Stimulated activated naive CD4-positive, alpha-beta T cell treated with Interleukin-2 at 50 U/mL for 16 hours (primary cell): ENCODE results near the gene CACNG1.
"Not testable (repeated sequence)": the region's sequence is repeated elsewhere in the genome, so short reads cannot be mapped to it uniquely, and the experiment has no call there.

Experiments
- DNase-seq: peaks from one replicate; lab custom pipeline; 2025; lab: John Stamatoyannopoulos, UW

CACNG1 gene

DNA sequence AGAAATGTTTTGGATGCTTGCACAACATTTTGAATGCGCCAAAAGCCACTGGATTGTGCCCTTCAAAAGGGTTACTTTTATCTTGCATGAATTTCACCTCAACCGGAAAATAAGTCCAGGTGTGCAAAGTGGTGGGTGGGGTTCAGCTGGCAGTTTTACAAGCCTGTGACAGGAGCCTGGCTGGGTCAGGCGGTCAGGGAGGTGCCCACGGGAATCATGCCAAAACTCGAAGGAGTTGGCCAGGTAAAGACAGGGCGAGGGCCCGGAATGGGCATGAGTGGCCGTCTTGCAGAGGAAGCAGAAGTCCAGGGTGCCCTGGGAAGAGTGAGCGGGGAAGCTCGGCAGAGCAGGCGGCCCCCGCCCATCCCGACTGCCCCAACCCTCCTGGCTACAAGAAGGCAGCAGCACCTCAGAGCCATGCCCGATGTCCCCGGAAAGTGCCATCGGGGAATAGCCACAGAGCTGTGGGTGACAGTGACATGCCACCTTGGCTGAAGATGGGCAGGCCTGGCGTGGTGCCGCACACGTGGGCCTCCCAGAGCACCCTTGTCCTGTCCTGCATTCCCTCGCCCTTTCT is 19.1 kb upstream of the CACNG1 start:
- no peak for DNase-seq

DNA sequence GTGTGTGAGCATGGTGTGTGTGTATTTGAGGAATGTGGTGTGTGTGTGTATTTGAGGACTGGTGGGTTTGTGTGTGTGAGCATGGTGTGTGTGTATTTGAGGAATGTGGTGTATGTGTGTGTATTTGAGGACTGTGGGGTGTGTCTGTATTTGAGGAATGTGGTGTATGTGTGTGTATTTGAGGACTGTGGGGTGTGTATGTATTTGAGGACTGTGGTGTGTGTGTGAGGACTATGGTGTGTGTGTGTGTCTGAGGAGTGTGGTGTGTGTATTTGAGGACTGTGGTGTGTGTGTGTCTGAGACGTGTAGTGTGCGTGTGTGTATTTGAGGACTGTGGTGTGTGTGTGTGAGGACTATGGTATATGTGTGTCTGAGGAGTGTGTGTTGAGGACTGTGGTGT is 18.0 kb upstream of the CACNG1 start:
- no peak for DNase-seq

DNA sequence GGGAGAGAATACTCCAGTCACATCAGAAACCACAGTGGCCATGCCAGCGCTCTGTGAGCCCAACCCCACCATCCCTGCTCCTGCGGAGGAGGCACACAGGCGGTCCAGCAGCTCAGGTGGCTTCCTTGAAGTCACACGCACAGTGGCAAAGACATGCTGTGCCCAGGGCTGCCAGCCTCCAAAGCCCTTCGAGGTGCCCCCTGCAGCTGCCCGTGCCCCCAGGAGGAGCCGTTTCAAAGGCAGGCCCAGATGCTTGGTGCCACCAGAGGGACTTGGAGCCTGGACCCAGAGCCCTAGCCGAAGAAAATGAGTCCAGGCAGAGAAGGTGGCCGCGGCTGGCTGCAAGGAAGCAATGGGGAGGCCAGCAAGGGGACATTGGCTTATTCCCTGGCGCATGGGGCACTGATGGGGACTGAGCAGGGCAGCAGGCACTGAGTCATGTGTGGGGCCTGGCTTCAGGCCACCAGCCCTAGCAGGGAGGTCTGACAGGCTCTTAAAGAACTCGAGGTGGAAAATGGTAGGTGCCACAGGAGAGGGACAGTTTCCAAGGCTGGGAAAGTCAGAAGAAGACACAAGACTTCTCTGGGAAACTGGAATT is 17.2 kb upstream of the CACNG1 start:
- DNase-seq, result no peak

DNA sequence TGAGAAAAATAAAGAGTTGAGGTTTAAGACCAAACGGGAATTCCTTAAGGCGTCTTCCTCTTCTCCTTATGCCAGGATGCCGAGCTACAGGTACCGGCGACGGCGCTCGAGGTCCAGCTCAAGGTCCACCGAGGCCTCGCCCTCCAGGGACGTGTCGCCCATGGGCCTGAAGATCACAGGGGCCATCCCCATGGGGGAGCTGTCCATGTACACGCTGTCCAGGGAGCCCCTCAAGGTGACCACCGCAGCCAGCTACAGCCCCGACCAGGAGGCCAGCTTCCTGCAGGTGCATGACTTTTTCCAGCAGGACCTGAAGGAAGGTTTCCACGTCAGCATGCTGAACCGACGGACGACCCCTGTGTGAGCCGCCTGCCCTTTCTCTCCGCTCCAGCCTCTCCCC is 13.7 kb upstream of the CACNG1 start:
- DNase-seq, result no peak

DNA sequence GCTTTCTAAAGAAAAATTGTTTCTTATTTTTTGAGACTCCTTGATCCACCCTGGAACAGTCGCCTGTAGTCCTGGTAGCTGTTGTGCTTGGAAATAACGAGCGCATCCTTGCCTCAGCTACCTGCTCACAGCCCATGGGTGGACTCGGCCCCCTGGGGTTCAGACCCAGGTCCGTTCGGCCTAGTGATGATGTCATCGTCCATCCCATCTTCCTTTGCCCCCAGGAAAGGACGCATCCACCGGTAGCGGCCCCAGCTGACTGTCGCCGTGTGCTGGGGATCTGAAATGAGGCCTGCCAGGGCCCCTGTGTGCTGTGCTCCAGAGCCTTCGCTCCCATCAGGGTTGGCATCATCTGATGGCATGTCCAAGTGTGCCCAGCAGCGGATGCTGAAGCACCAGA is 12.0 kb upstream of the CACNG1 start:
- no peak for DNase-seq

DNA sequence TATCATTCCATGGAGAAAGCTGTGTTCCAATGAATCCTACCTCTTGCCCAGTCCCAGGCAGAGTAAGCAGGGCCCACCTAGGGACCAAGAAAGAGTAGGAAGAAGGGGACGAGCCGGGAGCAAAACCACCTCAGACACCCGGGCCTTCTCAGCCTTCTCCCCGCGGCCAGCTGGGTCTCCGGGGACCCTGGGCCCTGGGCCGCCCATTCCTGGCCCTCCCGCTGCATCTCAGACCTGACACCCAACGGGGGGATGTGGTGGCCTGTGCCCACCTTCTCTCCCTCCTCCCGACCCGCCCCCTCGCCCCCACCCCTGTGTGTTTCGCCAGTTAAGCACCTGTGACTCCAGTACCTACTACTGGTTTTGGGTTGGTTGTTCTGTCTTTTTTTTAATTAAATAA is 11.4 kb upstream of the CACNG1 start:
- no peak for DNase-seq

DNA sequence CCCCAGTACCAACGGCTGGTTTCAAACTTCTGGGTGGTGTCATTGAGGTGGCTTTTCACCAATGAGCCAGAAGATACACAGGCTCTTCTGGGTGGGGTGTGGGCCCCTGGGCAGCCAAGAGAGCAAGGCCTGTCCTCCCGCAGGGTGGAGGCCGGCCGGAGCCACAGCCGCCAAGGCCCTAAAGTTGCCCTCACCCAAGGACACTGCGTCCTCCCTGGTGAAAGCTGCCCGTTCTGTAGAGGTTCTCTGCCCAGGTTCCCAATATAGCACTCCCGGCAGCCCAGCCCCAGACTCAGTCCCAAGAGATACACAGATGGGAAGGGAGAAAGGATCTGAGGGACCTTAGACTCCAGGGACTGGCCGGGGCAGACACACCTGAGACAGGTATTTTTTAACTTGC is 10.7 kb upstream of the CACNG1 start:
- DNase-seq, result no peak

DNA sequence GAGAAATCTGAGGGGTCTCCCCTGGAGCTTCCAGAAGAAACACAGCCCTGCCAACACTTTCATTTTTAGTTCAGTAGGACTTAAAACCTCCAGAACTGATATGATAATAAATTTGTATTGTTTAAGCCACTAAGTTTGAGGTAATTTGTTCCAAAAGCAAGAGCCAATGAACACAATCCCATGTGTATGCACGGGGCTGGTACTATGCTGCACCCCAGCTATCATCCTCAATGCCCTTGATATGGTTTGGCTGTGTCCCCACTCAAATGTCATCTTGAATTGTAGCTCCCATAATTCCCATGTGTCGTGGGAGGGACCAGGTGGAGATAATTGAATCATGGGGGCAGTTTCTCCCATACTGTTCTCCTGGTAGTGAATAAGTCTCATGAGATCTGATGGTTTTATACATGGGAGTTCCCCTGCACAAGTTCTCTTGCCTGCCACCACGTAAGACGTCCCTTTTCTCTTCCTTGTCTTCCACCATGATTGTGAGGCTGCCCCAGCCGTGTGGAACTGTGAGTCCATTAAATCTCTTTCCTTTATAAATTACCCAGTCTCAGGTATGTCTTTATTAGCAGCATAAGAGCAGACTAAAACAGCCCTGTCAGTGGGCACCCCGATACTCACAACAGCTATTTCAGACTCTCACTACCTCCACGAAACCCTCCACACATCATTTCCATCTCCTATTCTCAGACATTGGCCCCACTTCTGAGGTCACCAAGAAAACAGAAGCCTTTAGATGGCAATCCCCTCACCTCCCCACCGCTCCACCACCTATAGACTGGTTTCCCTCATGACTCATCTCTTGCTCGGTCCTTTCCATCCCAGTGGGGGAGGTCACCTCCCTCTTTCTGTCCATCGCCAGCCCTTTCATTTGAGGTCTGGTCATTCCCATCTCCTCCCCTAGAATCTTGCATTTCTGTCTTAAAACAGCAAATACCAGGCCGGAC is 8.9 kb upstream of the CACNG1 start:
- DNase-seq, result no peak

DNA sequence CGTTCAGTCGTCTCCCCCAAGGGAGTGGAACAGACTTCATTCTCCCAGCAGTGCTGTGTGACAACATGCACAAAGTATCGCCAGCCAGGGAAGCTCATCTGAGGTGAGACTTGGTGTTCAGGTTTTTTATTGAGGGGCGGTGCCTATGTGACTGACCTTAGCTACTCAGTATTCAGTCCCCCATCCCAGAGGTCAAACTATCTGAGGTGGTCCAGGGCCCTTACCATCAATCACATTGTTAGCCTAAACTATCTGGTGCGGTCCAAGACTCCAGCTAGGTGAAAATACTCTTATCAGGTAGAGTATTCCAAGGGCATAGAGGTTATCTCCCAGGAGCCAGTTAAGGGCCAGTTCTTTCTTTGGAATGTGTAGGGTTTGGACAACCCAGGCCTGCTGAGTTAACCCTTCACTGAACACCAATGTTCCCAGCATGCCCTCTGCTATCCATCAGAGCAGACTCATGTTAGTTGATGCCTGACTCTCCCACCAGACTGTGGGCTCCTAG is 5.4 kb upstream of the CACNG1 start:
- DNase-seq, result no peak

DNA sequence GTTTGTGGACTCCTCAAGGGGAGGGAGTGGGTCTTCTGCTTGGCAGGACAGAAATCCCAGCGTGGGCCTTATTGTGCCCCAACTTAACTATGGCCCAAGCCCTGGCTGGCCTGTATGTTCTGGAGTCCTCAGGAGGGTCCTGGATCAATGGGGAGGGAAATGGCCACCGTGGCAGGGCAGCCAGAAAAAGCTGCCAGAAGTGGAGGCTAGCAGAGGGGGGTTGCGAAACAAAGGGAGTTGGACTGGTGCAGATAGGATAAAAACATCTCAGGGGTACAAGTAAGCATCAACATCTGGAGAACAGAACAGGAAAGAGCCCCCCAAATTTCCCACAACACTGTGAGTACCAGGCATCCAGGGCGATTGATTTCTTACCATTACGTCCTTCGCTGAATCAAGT is 3.7 kb upstream of the CACNG1 start:
- DNase-seq, result no peak

DNA sequence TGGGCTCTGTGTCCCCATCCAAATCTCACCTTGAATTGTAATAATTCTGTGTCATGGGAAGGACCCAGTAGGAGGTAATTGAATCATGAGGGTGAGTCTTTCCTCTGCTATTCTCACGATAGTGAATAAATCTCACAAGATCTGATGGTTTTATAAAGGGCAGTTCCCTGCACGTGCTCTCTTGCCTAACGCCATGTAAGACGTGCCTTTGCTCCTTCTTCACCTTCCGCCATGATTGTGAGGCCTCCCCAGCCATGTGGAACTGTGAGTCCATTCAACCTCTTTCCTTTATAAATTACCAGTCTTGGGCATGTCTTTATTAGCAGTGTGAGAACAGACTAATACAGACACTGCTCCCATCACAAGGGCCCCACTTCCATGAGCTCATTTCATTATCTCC is 3.2 kb upstream of the CACNG1 start:
- DNase-seq, result not testable (repeated sequence)

DNA sequence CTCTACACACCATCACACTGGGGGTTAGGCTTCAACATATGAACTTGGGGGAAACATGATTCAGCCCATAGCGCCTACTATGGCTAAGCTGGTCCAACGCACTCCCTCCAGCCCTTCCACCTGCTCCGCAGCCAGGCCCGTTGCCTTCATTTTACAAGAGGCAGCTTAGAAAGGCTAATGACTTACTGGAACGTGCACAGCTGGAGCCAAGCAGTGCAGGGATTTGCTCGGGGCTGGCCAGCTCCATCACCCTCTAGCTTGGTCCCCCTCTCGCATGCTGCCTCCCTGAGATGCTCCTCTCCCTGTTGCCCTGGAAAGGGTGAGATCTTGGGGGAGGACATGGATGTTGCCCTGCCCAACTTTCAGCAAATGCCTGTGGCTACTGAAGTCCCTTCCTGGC is 2.8 kb upstream of the CACNG1 start:
- no peak for DNase-seq

DNA sequence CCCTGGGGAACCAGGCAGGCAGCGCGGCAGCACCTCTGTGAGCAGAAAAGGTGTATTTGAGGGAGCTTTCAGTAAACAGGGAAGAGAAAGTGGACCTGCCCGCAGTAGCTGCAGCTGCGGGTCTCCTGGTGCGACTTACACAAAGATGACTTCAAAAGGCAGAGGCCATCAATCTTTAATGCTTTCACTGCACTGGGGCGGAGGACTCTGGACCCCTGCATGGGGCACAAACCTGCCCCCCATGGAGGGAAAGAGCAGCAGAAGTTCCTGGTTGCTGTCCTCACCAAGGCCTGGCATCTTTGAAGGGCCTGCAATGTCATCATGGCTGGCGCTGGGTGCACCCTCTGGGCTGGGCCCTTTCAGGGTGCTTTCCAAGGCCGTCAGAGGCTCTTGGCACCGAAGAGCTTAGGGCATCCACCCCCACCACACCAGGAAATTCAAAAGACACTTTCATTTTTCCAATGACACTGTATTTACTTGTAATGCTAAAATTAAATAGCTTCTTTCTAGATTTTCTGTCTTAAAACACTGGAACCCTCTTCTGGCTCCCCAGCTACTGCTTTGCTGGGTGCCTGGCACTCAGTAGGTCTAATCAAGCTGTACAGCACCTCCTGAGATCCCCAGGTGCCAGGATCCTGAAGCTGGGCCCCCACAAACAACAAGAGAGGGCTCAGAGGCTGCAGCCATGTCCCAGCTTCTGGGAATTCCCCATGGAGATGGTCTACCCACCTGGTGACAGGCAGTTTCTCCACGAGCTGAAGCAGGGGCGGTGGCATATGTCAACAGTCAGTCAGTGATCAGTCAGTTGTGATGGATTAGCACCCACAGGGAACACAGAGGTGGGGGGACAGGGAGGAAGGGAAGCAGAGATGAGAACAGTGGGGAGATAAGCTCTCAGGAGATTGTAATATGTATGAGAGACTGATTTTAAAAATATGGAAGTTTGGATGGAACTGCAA is 2.1 kb upstream of the CACNG1 start:
- no peak for DNase-seq

DNA sequence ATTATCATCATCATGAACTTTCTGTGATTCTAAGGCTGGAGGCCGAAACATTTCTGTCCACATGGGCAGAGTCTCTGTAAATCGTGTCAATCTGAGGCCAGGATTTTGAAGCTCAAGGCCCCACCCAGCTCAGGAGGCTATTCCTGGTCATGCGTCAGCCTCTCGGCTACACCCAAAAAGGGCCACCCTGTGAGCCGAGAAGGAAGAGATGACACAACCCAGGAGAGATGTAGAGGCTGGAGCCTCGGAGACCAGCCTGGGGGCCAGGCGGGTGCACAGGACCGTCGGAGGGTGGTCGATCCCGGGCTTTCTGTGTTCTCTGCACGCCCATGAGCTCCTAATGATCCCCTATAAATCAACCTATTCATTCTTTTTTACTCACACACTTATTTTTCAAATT is 1.1 kb upstream of the CACNG1 start:
- no peak for DNase-seq

DNA sequence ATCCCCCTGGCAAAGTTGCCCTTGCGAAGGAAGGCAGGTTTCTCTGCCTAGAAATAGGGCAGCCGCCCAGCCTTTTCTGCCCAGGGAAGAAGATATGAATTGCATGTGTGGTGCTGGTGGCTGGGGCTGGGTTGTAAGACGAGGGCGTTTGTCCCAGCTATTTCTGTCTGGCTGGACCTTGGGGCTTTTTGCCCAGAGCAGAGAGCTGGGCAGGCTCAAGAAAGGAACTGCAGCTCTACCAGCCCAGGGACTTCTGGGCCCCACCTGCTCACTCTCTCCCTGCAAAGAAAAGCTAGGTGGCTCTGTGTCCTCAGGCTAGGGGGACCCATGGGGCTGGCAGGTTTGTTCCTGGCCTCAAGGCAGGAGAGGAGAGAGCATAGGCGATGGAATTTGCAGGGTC is 586 bp downstream of the CACNG1 start:
- DNase-seq, result no peak

DNA sequence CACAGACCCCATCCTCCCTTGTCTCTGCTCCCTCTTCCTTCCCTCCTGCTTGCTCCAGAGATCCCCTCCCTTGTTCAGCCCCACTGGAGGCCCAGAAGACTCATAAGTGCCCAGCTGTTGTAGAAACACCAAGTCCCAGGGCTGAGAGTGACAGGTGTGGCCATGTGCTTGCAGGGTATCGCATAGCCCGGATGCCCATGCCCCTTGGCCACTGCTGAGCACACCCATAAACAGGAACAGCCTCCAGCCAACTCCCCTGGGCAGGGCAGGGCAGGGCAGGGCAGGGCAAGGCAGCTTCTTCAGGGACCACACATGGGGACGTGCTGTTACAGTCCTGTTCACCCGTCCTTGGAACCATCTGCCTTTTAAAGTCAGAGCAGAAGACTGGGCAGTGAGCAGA is 2.0 kb downstream of the CACNG1 start:
- DNase-seq, result no peak

DNA sequence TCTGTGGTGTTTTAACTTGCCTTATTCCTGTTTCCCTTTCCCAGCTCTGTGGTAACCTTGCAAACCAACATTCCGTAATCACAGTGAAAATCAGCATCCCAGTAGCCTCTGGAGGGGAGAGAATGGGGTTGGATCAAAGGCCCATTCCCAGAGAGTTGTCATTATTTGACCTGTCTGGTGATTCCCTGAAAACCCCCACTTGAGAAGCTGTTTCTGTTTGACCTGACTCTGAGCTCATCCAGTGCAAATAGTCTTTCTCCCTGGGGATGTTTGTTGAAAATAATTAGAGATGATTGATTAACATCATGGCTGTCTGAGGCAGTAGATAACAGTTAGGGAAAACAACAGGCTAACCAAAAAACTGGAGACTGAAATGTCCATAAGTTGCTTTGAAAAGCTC is 3.0 kb downstream of the CACNG1 start:
- no peak for DNase-seq

DNA sequence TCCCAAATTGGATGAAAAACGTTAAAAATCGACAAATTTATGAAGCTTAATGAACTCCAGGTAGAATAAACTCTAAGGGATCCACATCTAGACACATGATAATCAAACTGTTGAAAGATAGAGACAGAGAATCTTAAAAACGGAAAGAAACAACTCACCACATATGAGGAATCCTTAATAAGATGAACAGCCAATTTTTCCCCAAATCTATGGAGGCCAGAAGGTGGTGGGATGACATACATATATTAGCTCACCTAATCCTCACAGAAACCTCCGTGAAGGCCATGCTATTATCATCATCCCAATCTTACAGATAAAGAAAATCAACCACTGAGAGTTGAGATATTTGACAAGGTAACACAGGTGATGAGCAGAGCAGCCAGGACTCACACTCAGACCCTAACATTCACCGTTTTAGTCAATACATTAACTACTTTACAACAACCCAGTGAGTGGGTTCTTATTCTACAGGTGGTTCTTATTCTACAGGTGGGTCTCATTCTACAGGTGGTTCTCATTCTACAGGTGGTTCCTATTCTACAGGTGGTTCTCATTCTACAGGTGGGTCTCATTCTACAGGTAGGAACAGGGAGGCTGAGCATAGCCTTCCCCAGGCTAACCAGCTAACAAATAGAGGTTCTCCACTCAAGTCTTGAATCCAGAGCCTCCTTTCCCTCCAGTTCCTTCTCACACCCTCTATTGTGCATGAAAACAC is 4.8 kb downstream of the CACNG1 start:
- DNase-seq, result no peak

DNA sequence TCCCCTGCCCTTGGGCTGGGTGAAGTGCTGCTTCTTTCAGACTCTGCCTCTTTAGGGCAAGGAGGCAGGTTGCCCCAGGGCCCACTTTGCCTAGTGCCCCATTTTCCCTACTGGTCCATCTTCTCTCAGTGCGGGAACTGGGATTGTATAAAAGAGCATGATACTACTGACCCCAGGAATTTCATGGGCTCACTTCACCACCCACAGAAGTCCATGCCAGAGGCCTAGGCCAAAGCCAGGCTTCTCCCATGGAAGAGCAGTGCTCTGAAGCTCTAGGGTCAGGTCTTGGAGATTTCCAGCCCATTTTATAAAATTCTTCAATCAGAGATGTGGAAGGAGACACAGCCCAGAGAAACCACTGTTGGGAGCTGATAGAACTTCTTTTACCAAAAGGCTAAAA is 5.7 kb downstream of the CACNG1 start:
- DNase-seq, result no peak

DNA sequence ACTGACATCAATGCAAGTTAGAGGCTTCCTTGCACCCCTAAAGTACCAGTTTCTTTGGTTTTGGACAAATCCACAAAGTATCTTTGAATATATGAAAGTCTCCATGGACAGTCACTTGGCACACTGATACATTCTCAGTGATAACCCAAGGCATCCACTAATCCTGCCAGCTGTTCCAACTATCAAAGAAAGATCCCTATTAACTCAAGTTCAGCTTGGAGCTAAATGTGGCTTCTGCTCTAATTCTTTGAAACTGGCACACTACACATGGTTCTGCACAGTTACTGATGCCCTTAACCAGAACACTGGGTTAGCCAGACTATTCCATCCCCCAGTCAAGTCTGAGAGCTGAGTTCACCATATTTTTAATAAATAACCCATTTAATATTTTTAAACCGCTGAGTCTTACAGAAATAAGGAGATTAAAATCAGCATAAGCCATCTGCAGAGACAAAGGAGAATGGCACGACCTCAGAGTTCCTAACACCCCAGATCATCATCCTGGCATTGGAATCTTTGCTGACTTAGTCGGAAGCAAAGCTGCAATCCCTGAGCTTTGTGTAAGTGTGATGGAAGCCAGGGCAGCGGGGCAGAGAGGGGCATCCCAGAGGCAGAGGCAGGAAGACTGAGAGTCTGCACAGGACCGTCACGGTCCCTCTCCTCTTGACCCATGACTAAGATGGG is 6.3 kb downstream of the CACNG1 start:
- DNase-seq, result no peak

DNA sequence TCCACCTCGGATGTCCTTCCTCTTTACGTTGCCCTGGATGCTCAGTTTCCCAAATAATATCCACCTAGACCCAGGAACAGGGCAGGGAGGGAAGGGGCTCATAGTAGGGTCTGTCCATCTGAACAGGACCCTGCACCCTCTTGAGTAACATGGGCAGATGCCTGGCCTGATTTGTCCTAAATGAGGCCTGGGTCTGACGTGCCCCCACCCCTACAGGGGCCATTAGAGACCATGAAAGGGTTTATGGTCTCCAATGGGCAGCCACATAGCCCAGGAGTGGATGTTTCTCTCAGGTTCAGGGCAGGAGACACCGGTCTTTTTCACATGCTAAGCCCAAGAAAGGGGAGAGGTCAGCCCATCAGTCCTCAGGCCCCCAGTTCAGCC is 6.8 kb downstream of the CACNG1 start:
- no peak for DNase-seq
